HK-2 (cell line): ENCODE measurements around the gene PCDHB5.
"Not testable (repeated sequence)": the region's sequence is repeated elsewhere in the genome, so short reads cannot be mapped to it uniquely, and the experiment has no call there.

Source experiments
- DNase-seq: peaks from one replicate; pipeline ENCODE4 v3.0.0-alpha.2; 2018; ENCODE audit not compliant: unreplicated experiment

The PCDHB5 gene

DNA sequence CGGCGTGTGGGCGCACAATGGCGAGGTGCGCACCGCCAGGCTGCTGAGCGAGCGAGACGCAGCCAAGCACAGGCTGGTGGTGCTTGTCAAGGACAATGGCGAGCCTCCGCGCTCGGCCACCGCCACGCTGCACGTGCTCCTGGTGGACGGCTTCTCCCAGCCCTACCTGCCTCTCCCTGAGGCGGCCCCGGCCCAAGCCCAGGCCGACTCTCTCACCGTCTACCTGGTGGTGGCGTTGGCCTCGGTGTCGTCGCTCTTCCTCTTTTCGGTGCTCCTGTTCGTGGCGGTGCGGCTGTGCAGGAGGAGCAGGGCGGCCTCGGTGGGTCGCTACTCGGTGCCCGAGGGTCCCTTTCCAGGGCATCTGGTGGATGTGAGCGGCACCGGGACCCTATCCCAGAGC is 17.1 kb downstream of the PCDHB5 start:
- DNase-seq: not testable (repeated sequence)

DNA sequence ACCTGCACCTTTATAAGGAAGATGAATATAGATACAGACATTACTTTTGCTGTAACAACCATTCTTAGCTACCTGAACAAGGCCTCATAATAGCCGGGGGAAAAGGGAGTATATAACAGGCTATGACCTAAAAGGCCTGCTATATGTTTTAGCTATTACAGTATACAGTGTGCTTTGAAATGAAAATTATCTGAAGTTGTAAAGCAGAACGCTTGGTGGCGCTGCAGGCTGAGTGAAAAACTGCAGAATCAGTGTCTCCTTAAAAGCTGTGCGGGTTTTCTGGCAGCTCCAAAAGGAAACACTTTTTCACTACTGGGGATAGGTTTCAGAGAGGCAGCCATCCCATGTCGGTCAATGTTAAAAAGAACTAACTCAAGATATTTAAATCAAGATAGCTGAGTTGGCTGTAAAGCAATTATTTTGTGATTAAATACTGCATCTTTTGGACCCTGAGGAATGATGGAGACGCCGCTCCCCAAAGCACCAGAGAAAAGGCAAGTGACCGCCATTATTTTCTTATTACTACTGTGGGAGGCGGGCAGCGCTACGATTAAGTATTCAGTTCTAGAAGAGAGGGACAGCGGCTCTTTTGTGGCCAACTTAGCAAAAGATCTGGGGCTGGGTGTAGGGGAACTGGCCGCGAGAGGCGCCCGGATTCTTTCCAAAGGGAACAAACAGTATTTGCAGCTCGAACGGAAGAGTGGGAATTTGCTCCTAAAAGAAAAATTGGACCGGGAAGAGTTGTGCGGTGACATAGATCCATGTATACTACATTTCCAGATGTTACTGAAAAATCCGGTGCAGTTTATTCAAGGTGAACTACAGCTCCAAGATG is 20.8 kb downstream of the PCDHB5 start:
- DNase-seq: no peak

DNA sequence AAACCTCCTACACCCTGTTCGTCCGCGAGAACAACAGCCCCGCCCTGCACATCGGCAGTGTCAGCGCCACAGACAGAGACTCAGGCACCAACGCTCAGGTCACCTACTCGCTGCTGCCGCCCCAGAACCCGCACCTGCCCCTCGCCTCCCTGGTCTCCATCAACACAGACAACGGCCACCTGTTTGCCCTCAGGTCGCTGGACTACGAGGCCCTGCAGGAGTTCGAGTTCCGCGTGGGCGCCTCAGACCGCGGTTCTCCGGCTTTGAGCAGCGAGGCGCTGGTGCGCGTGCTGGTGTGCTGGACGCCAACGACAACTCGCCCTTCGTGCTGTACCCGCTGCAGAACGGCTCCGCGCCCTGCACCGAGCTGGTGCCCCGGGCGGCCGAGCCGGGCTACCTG is 22.4 kb downstream of the PCDHB5 start:
- not testable (repeated sequence) for DNase-seq

DNA sequence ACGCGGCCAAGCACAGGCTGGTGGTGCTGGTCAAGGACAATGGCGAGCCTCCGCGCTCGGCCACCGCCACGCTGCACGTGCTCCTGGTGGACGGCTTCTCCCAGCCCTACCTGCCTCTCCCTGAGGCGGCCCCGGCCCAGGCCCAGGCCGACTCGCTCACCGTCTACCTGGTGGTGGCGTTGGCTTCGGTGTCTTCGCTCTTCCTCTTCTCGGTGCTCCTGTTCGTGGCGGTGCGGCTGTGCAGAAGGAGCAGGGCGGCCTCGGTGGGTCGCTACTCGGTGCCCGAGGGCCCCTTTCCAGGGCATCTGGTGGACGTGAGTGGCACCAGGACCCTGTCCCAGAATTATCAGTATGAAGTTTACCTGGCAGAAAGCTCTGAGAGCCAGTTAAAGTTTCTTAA is 22.9 kb downstream of the PCDHB5 start:
- not testable (repeated sequence) for DNase-seq

DNA sequence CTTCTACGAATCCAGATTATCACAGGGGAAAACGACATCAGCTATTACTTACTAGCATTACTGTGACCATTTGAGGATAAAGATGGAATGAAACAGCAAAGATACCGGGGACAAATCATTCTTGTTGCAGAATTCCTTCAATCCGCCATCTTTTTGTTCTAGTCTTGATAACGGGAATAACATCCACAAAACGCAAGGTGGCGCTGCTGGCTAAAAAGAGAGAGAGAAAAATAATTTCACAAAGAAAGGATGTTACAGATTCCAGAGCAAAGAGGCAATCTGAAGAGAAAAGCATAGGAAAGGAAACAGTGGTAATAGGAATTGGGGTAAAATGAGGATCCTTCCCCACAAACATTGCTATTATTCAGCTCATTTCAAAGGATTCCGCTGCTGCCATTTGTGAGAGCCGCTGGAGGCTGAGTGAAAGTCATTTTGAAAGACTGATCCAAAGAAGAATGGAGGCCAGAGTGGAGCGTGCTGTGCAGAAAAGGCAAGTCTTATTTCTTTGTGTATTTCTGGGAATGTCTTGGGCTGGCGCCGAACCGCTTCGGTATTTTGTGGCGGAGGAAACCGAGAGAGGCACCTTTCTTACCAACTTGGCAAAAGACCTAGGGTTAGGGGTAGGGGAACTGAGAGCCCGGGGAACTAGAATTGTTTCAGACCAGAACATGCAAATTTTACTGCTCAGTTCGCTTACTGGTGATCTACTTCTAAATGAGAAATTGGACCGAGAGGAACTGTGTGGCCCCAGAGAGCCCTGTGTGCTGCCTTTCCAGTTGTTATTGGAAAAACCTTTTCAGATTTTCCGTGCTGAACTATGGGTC is 37.6 kb downstream of the PCDHB5 start, which contains the start of gene PCDHB7:
Gene PCDHB7, plus strand, starts transcription at position 264 of the 824 bp plus-strand sequence. Its CDS starts 192 bp downstream, at position 456.
- no peak for DNase-seq

DNA sequence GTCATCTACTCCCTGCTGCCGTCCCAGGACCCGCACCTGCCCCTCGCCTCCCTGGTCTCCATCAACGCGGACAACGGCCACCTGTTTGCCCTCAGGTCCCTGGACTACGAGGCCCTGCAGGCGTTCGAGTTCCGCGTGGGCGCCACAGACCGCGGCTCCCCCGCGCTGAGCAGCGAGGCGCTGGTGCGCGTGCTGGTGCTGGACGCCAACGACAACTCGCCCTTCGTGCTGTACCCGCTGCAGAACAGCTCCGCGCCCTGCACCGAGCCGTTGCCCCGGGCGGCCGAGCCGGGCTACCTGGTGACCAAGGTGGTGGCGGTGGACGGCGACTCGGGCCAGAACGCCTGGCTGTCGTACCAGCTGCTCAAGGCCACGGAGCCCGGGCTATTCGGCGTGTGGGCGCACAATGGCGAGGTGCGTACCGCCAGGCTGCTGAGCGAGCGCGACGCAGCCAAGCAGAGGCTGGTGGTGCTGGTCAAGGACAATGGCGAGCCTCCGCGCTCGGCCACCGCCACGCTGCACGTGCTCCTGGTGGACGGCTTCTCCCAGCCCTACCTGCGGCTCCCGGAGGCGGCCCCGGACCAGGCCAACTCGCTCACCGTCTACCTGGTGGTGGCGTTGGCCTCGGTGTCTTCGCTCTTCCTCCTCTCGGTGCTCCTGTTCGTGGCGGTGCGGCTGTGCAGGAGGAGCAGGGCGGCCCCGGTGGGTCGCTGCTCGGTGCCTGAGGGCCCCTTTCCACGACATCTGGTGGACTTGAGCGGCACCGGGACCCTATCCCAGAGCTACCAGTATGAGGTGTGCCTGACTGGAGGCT is 39.5 kb downstream of the PCDHB5 start:
- not testable (repeated sequence) for DNase-seq

DNA sequence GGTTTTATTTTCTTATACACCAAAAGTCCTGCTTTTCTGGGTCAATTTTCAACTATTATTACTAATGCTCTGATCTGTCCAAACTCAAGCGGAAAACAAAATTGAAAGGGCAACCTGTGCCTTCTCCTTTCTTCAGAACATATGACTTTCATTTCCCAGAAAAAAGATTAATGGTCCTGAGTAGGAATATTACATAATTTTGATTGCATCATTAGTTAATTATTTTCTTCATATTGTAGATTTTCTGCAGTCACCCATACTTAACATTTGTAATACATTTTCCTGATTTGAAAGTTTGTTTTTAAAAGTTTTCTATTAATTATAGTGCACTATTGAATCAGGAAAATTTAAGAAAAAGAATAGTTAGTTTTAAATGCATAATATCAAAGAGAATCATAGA is 40.9 kb downstream of the PCDHB5 start:
- DNase-seq: no peak

DNA sequence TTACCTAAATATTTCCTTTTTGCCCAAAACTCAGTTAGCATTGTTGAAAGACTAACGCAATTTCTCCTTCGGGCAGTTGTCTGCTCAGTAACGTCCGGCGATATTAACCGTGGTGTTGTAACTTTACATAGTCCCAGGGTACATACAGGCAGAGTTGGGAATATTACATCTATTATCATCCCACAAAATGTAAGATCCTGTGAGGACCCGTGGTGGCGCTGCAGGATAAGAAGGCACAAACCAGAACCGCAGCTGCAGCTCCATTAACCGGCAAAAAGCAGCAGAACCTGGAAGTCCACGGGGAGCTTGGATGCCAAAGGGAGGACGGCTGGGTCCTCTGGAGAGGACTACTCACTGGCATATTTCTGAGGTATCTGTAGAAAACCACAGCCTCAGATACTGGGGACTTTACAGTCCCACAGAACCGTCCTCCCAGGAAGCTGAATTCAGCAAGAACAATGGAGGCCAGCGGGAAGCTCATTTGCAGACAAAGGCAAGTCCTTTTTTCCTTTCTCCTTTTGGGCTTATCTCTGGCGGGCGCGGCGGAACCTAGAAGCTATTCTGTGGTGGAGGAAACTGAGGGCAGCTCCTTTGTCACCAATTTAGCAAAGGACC is 42.7 kb downstream of the PCDHB5 start, which contains the start of gene PCDHB8:
Gene PCDHB8, plus strand, starts transcription at position 214 of the 615 bp plus-strand sequence. Its CDS starts 245 bp downstream, at position 459.
- not testable (repeated sequence) for DNase-seq

DNA sequence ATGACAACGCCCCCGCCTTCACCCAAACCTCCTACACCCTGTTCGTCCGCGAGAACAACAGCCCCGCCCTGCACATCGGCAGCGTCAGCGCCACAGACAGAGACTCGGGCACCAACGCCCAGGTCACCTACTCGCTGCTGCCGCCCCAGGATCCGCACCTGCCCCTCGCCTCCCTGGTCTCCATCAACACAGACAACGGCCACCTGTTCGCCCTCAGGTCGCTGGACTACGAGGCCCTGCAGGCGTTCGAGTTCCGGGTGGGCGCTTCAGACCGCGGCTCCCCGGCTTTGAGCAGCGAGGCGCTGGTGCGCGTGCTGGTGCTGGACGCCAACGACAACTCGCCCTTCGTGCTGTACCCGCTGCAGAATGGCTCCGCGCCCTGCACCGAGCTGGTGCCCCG is 44.4 kb downstream of the PCDHB5 start:
- not testable (repeated sequence) for DNase-seq

DNA sequence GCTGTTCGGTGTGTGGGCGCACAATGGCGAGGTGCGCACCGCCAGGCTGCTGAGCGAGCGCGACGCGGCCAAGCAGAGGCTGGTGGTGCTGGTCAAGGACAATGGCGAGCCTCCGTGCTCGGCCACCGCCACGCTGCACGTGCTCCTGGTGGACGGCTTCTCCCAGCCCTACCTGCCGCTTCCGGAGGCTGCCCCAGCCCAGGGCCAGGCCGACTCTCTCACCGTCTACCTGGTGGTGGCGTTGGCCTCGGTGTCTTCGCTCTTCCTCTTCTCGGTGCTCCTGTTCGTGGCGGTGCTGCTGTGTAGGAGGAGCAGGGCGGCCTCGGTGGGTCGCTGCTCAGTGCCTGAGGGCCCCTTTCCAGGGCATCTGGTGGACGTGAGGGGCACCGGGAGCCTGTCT is 44.9 kb downstream of the PCDHB5 start:
- DNase-seq: not testable (repeated sequence)

DNA sequence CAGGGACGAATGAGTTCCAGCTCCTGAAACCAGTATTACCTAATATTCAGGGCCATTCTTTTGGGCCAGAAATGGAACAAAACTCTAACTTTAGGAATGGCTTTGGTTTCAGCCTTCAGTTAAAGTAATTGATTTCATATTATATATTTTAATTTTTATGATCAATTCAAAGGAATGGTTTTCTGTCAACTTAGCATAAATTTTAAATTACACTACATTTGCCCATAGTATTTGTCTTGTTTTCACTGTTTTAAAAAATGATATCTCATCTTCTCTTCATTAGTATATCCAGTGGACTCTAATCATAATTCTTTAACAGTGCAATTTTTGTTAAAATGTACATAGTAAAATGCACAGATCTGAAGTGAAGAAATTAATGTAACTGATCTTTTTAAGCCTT is 45.3 kb downstream of the PCDHB5 start:
- DNase-seq: no peak

DNA sequence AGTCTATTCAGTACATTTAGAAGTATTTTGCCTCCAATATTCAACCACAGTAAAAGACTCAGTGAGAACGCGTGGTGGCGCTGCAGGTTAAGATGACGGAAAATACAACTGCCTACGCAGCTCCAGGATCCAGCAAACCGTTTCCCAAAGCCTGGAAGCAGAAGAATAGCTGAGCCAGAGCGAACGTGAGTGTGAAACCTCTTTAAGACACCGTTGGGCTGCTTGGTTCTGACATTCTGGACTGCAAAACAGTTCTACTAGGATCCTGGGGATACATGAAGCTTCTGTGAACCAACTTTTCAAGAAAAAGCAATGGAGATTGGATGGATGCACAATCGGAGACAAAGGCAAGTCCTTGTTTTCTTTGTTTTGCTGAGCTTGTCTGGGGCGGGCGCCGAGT is 47.2 kb downstream of the PCDHB5 start, which contains the start of gene PCDHB16:
Gene PCDHB16, plus strand, starts transcription at position 140 of the 400 bp plus-strand sequence. Its CDS starts 173 bp downstream, at position 313.
- DNase-seq: no peak

DNA sequence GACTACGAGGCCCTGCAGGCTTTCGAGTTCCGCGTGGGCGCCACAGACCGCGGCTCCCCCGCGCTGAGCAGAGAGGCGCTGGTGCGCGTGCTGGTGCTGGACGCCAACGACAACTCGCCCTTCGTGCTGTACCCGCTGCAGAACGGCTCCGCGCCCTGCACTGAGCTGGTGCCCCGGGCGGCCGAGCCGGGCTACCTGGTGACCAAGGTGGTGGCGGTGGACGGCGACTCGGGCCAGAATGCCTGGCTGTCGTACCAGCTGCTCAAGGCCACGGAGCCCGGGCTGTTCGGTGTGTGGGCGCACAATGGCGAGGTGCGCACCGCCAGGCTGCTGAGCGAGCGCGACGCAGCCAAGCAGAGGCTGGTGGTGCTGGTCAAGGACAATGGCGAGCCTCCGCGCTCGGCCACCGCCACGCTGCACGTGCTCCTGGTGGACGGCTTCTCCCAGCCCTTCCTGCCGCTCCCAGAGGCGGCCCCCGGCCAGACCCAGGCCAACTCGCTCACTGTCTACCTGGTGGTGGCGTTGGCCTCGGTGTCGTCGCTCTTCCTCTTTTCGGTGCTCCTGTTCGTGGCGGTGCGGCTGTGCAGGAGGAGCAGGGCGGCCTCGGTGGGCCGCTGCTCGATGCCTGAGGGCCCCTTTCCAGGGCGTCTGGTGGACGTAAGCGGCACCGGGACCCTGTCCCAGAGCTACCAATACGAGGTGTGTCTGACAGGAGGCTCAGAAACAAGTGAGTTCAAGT is 49.3 kb downstream of the PCDHB5 start:
- DNase-seq: not testable (repeated sequence)

DNA sequence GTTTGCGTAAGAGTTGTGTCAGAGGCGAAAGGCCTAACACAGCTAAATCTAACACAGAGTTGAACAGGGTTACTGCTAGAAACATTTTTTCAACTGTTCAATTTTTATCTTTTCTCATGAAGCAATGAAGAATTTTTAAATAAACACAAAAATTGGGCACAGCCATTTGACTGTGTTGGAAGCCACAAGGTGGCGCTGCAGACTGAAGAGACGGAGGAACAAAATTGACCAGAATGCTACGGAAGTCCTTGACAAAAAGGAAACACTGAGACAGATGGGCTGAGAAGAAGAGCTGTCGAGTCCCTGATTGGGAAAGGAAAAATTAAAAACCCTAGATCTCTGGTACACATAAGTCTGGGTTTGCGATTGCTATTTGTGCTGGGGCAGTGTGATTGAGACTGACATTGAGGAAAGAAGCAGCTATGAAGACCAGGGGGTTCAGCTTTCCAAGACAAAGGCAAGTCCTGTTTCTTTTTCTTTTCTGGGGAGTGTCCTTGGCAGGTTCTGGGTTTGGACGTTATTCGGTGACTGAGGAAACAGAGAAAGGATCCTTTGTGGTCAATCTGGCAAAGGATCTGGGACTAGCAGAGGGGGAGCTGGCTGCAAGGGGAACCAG is 52.0 kb downstream of the PCDHB5 start, which contains the start of gene PCDHB9:
Gene PCDHB9, plus strand, starts transcription at position 265 of the 616 bp plus-strand sequence. Its CDS starts 158 bp downstream, at position 423.
- DNase-seq: no peak
